Measurements from ENCODE around the gene SUMF1.

DNA sequence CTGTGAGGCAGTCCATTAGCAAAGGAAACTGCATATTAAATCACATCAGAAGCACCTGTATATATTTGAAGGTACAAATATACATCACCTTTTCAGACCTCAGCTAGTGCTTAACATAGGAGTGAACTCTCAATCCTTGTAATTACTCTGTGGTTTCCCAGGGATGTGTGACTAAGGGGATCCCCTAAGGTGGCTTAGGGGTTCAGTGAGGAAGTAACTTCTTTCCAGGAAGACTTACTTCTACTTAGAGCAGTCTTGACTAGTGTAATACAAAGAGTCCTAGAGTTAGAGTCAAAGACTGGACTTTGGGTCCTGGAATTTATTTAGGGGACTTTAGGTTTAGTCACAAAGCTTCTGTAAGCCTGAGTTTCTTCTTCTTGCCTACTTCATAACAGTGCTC, 8.7 kb upstream of the SUMF1 start:
- no peak for TF ChIP-seq SUZ12 (IDR thresholded peaks at IDR 0.05; ENCODE audit: extremely low read depth, insufficient read depth, insufficient read length)
- no peak for TF ChIP-seq ZNF274 (IDR thresholded peaks at IDR 0.05; ENCODE audit: low read depth, low read length)
- no peak for TF ChIP-seq YY1 (IDR thresholded peaks at IDR 0.05; ENCODE audit: insufficient read depth, insufficient read length)

All from NT2/D1 (cell line).